ENCODE data around the gene CD109.

CD109 gene

DNA sequence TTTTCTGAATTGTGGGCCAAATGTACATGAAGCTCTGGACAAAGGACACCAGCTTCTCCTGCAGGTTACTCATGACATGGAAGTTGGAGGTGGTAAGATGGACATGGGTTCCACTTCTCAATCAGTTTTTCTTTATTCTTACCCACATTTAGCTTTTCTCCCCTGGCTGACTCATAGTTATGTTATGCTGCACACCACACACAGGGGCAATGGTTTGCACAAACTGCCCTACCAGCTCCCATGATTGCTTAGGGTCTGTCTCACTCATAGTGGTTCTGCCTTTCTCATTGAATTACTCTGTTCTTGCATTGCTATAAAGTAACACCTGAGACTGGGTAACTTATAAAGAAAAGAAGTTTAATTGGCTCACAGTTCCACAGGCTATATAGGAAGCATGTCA lies 4.5 kb upstream of the CD109 start:
- TF ChIP-seq, protein P1, sequence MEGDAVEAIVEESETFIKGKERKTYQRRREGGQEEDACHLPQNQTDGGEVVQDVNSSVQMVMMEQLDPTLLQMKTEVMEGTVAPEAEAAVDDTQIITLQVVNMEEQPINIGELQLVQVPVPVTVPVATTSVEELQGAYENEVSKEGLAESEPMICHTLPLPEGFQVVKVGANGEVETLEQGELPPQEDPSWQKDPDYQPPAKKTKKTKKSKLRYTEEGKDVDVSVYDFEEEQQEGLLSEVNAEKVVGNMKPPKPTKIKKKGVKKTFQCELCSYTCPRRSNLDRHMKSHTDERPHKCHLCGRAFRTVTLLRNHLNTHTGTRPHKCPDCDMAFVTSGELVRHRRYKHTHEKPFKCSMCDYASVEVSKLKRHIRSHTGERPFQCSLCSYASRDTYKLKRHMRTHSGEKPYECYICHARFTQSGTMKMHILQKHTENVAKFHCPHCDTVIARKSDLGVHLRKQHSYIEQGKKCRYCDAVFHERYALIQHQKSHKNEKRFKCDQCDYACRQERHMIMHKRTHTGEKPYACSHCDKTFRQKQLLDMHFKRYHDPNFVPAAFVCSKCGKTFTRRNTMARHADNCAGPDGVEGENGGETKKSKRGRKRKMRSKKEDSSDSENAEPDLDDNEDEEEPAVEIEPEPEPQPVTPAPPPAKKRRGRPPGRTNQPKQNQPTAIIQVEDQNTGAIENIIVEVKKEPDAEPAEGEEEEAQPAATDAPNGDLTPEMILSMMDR (conservative IDR thresholded peaks at IDR 0.05): no peak
- TF ChIP-seq ZFX (IDR thresholded peaks at IDR 0.05): no peak
- no peak overlapping the region for H3K27ac ChIP-seq

DNA sequence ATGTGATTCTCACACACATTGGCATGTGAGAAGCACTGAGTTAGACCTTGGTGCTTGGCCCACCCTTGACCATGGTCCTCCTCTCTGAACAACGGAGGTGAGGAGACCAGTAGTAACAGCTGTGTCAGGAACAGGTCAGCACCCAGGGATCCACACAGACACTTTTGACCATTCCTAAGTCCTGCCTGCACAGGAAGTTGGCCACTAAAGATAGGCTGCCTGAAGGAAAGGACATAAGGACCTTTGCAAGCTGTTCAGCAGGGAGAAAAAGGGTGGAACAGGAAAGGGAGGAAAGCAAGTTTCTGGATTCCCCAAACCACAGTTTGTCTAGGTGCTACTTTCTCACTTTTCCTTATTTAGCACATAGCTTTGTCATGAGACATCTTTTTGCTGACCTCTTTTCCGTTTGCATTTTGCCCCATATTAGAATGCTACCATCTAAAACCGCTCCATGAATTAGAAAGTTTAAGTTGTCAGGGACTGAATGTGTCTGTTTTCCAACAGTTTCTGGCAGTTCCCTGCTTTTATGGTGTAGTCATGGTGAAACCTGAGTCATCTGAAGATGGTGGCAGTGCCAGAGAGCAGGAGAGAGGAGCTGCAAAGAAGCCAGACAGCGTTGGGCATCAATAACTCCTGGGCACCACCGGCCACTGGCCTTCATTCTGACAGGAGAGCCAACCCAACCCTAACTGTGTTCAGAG lies 1.1 kb upstream of the CD109 start:
- no peak overlapping the region for H3K27ac ChIP-seq
- TF ChIP-seq ZFX (IDR thresholded peaks at IDR 0.05): no peak
- TF ChIP-seq, protein P1 (conservative IDR thresholded peaks at IDR 0.05): no peak

DNA sequence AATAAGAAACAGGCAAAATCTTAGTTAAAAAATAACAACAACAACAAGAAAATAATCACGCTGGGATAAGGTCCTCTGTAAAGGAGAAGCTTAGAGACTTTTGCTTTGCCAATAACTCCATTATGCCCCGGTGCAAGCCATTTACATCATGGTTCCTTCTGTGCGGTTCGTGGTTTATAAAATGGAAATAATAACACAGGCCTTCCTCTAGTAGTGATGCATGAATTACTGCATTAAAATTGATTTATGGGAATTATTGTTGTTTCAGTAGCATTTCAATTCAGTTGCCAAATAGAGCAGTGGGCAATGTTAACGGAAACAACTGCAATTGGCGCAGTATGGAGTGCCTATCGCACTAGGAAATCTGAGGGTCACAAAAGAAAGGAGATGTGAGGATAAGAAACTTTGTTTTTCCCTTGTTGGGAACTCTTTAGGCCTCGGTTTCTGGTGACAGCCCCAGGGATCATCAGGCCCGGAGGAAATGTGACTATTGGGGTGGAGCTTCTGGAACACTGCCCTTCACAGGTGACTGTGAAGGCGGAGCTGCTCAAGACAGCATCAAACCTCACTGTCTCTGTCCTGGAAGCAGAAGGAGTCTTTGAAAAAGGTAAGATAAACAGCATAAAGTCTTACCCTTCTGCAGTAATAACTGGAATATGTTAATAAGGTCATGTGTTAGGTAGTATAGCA lies 1.1 kb downstream of the CD109 start:
- TF ChIP-seq, protein P1 (conservative IDR thresholded peaks at IDR 0.05): no peak
- TF ChIP-seq ZFX (IDR thresholded peaks at IDR 0.05): no peak
- no peak overlapping the region for H3K27ac ChIP-seq

DNA sequence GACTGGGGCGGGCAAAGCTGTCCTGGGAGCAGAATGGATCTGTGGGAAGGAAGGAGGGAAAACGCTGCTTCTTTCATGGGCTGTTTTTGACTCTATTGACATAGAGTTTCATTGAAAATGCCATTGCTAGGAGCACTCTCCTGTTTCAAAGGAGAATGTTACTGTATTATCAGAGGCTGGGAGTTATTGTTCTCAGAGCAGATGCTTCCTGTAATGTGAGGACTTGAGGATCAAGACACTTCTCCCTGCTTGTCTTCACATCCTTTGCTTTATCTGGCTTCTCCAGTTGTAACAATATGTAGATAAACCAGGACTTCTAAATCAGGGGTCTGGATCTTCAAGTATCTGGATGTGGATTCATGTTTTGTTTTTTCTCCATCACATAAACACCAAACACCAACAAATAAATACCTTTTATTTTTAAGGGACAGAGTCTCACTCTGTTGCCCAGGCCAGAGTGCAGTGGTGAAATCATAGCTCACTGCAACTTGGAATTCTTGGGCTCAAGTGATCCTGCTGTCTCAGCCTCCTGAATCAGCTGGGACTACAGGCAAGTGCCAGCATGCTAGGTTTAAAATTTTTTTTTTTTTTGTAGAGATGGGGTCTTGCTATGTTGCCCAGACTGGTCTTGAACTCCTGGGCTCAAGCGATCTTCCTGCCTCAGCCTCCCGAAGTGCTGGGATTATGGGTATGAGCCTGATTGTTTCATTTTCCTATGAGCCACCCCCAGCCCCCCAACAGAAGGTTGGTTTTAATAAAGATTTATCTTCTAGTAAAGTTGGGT lies 3.9 kb downstream of the CD109 start:
- no peak overlapping the region for H3K27ac ChIP-seq
- TF ChIP-seq, protein P1 (conservative IDR thresholded peaks at IDR 0.05): no peak
- no peak for TF ChIP-seq ZFX (IDR thresholded peaks at IDR 0.05)

DNA sequence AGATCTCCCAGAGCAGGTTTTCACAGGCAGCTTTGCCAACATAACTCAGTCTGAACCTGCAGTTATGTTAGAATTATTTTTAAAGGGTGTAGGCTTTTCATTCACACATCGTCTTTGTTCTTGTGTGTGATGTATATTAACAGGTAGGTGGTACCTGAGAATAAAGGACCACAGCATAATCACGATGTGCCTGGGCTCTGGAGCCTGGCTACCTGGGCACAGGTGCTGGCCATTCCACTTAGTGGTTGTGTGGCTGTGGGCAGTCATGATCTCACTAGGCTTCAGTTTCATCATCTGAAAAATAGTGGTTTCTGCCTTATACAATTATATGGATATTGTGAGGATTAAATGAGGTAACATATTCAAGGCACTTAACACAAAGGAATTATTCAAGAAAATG lies 6.4 kb downstream of the CD109 start:
- no peak overlapping the region for H3K27ac ChIP-seq
- no peak for TF ChIP-seq ZFX (IDR thresholded peaks at IDR 0.05)
- TF ChIP-seq, protein P1 (conservative IDR thresholded peaks at IDR 0.05): no peak

DNA sequence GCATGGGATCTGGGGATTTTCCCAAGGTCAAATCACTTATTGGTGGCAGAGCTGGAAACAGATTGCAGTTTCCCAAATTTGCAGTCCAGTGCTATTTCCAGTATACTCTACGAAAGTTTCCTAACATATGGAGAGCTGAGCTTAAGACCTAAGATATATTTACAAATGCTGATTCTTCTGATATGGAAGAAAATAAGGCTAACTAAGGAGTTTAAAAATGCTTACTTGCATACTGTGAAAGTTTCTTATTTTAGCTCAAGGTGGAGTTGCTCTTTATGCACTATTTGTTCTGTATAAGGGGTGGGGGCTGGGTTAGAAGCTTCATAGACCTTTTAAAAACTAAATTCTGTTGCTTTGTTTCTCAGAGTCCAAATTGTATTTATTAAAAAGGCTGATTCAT lies 7.5 kb downstream of the CD109 start:
- no peak for TF ChIP-seq ZFX (IDR thresholded peaks at IDR 0.05)
- TF ChIP-seq, protein P1 (conservative IDR thresholded peaks at IDR 0.05): no peak
- no peak overlapping the region for H3K27ac ChIP-seq

DNA sequence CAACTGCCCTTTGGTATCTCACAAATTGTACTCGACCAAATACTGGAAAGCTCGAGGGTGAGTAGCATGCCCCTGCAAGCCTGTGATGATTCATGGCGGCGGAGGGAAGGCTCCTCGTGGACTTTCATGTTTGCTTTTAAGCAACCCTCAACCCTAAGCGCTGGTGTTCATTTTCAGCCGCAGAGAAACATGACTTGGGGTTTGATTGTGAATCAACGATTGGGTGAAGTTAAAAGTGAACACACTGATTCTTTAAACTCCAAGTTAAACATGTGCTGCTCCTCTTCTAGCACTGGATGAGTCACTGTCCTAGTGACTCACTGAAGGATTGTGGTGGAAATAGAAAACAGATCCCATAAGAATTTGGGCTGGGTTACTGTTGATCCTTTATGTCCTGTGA lies 8.3 kb downstream of the CD109 start:
- no peak overlapping the region for H3K27ac ChIP-seq
- no peak for TF ChIP-seq ZFX (IDR thresholded peaks at IDR 0.05)
- TF ChIP-seq, protein P1 (conservative IDR thresholded peaks at IDR 0.05): no peak

Data from C4-2B (cell line).